KBM-7 (cell line): ENCODE measurements around the gene TBC1D5.
"Not testable (repeated sequence)": the region's sequence is repeated elsewhere in the genome, so short reads cannot be mapped to it uniquely, and the experiment has no call there.

ENCODE experiments used
- DNase-seq: peaks from one replicate; pipeline ENCODE4 v3.0.0-alpha.2; 2015
- in situ Hi-C: fragments of 300-500 bp; cut with MboI; formaldehyde crosslinking; loops from 2 replicates; pipeline ENCODE4 v1.14.3; 2020; ENCODE audit warnings: low sequenced_read_pairs, low pct_unique_long_range_greater_than_20kb, mixed read lengths

Gene TBC1D5

GRCh38 chr3:17670749-17671148 lies 71.7 kb downstream of the TBC1D5 start:
- in situ Hi-C loops = no loop called here
- no peak for DNase-seq

- peak; percentile 69 for DNase-seq
- in situ Hi-C loops = no loop called here
Measured at GRCh38 chr3:17664923-17665322, 77.5 kb downstream of the TBC1D5 start.

GRCh38 chr3:17656264-17656663 lies 86.2 kb downstream of the TBC1D5 start:
- in situ Hi-C loops = no loop called here
- DNase-seq = peak; percentile 17

GRCh38 chr3:17655743-17656142 lies 86.7 kb downstream of the TBC1D5 start:
- in situ Hi-C loops = no loop called here
- no peak for DNase-seq

GRCh38 chr3:17649748-17650147 lies 92.7 kb downstream of the TBC1D5 start:
- in situ Hi-C loops, DNase-seq: not testable (repeated sequence)

- in situ Hi-C loops, DNase-seq: not testable (repeated sequence)
Measured at GRCh38 chr3:17648630-17649355, 93.6 kb downstream of the TBC1D5 start.

GRCh38 chr3:17645074-17645698 lies 97.2 kb downstream of the TBC1D5 start:
- in situ Hi-C loops = no loop called here
- DNase-seq = peak; percentile 79

- no peak for DNase-seq
- in situ Hi-C loops = no loop called here
Measured at GRCh38 chr3:17643691-17644090, 98.7 kb downstream of the TBC1D5 start.

GRCh38 chr3:17642474-17642873 lies 100.0 kb downstream of the TBC1D5 start:
- in situ Hi-C loops = no loop called here
- no peak for DNase-seq

GRCh38 chr3:17640466-17640865 lies 102.0 kb downstream of the TBC1D5 start:
- in situ Hi-C loops = no loop called here
- no peak for DNase-seq

GRCh38 chr3:17639765-17640164 lies 102.7 kb downstream of the TBC1D5 start:
- DNase-seq = no peak
- in situ Hi-C loops = no loop called here

- in situ Hi-C loops = no loop called here
- DNase-seq = no peak
Measured at GRCh38 chr3:17639257-17639656, 103.2 kb downstream of the TBC1D5 start.

GRCh38 chr3:17638356-17638755 lies 104.1 kb downstream of the TBC1D5 start:
- in situ Hi-C loops = no loop called here
- DNase-seq = no peak

- not testable (repeated sequence) for DNase-seq
Measured at GRCh38 chr3:17635675-17636074, 106.8 kb downstream of the TBC1D5 start.

GRCh38 chr3:17634964-17635363 lies 107.5 kb downstream of the TBC1D5 start:
- in situ Hi-C loops = no loop called here
- DNase-seq = no peak

More at GRCh38 chr3:17635675-17636074, 106.8 kb downstream of the TBC1D5 start:
- in situ Hi-C loops = not testable (repeated sequence)

- in situ Hi-C loops = no loop called here
- DNase-seq = no peak
Measured at GRCh38 chr3:17634201-17634600, 108.2 kb downstream of the TBC1D5 start.

- in situ Hi-C loops = no loop called here
- peak; percentile 41 for DNase-seq
Measured at GRCh38 chr3:17632401-17633100, 109.9 kb downstream of the TBC1D5 start.

GRCh38 chr3:17631609-17632008 lies 110.8 kb downstream of the TBC1D5 start:
- DNase-seq = no peak
- in situ Hi-C loops = no loop called here

GRCh38 chr3:17629400-17629799 lies 113.0 kb downstream of the TBC1D5 start:
- in situ Hi-C loops = no loop called here
- DNase-seq = no peak

- in situ Hi-C loops = no loop called here
- no peak for DNase-seq
Measured at GRCh38 chr3:17626395-17626794, 116.0 kb downstream of the TBC1D5 start.
